Breast epithelium (tissue), 3 donors: ENCODE results near the gene BTBD7.

Source experiments
- POLR2A ChIP-seq: fragments of 450-650 bp; IDR thresholded peaks from one replicate; pipeline ENCODE4 v1.6.1; 2016; ENCODE audit warnings: antibody characterized with exemption, mild to moderate bottlenecking, moderate library complexity
- POLR2AphosphoS5 ChIP-seq, 3 donors: sonication (generic); formaldehyde crosslinking; IDR thresholded peaks; one replicate each; pipeline ENCODE4 v1.6.1; 2017; ENCODE audit warnings: antibody characterized with exemption in 3 of 3
- TF ChIP-seq, protein P1 (sequence below), 3 donors: fragments of 450-650 bp; IDR thresholded peaks; one replicate each; pipeline ENCODE4 v1.5.1; 2016 to 2017; ENCODE audit warnings: antibody characterized with exemption in 3 of 3, mild to moderate bottlenecking in 3 of 3, moderate library complexity in 3 of 3

DNA sequence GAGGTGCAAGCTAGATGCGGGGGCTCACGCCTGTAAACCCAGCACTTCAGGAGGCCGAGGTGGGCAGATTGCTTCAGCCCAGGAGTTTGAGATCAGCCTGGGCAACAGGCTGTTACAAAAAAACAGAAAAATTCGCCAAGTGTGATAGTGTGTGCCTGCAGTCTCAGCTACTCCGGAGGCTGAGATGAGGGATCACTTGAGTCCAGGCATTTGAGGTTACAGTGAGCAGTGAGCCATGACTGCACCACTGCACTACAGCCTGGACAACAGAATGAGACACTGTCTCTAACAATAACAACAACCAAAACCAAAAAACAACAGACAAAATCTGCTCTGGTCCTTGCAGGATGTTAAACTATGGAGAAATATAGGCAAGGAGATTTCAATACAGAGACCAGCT lies 13.9 kb downstream of the BTBD7 start:
- no peak for TF ChIP-seq POLR2A
- TF ChIP-seq, protein P1, sequence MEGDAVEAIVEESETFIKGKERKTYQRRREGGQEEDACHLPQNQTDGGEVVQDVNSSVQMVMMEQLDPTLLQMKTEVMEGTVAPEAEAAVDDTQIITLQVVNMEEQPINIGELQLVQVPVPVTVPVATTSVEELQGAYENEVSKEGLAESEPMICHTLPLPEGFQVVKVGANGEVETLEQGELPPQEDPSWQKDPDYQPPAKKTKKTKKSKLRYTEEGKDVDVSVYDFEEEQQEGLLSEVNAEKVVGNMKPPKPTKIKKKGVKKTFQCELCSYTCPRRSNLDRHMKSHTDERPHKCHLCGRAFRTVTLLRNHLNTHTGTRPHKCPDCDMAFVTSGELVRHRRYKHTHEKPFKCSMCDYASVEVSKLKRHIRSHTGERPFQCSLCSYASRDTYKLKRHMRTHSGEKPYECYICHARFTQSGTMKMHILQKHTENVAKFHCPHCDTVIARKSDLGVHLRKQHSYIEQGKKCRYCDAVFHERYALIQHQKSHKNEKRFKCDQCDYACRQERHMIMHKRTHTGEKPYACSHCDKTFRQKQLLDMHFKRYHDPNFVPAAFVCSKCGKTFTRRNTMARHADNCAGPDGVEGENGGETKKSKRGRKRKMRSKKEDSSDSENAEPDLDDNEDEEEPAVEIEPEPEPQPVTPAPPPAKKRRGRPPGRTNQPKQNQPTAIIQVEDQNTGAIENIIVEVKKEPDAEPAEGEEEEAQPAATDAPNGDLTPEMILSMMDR (IDR thresholded peaks at IDR 0.05) = no peak
- TF ChIP-seq POLR2AphosphoS5 (IDR thresholded peaks at IDR 0.05) = no peak
